ENCODE results near the gene MTHFD1L.
"Not testable (repeated sequence)": the region's sequence is repeated elsewhere in the genome, so short reads cannot be mapped to it uniquely, and the experiment has no call there.

MTHFD1L gene

GRCh38 chr6:151110576-151110905 is 245.0 kb downstream of the MTHFD1L start:
- TF ChIP-seq CTCF (IDR thresholded peaks at IDR 0.05; ENCODE audit: low read depth, low read length): no peak
- no peak for DNase-seq (ENCODE audit: low read depth, low spot score)
- in situ Hi-C loops (cut with HindIII; ENCODE audit: low sequenced_read_pairs): no loop called here
- no peak overlapping the region for H3K4me3 ChIP-seq (ENCODE audit: low read depth, low read length)

DNA sequence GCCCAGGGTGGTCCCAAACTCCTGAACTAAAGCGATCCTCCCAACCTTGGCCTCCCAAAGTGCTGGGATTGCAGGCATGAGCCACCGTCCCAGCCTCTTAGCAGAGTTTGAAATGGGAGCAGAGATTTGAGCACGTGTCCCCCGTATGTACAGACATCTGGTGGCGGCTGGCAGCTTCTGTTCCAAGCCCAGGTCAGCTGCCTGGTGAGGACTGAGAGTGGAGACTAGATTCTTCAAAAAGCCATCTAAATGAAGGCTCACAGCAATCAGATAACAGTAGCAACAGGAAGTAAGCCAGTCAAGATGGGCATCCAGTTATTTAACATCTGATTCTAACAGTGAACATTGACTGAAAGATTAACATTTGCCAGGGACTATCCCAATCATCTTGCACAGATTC is 246.2 kb downstream of the MTHFD1L start:
- in situ Hi-C loops (cut with HindIII; ENCODE audit: low sequenced_read_pairs): no loop called here
- no peak for TF ChIP-seq CTCF (IDR thresholded peaks at IDR 0.05; ENCODE audit: low read depth, low read length)

DNA sequence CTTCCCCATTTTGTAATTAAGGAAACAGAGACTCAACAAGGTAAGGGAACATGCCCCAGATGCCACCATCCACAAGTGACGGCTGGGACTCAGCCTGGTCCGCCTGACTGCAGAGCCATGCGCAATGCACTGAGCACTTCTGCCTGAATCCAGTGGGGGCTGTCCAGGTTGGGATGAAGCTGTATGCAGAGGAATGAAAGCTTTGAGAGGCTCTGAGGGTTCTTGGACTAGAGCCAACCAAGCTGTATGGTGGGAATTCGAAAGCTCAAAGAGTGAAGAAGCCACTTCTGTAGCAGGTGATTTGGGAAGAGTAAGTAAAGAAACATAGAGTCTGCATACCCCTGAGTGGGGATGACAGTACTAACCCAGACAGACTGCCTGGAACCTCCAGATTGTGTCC is 246.6 kb downstream of the MTHFD1L start:
- in situ Hi-C loops (cut with HindIII; ENCODE audit: low sequenced_read_pairs): no loop called here
- no peak overlapping the region for H3K4me3 ChIP-seq (ENCODE audit: low read depth, low read length)
- DNase-seq (ENCODE audit: low read depth, low spot score): no peak
- TF ChIP-seq CTCF (IDR thresholded peaks at IDR 0.05; ENCODE audit: low read depth, low read length): no peak

More for the DNA sequence above, 246.2 kb downstream of the MTHFD1L start:
- H3K4me3 ChIP-seq (ENCODE audit: low read depth, low read length): no peak overlapping the region
- DNase-seq (ENCODE audit: low read depth, low spot score): no peak

DNA sequence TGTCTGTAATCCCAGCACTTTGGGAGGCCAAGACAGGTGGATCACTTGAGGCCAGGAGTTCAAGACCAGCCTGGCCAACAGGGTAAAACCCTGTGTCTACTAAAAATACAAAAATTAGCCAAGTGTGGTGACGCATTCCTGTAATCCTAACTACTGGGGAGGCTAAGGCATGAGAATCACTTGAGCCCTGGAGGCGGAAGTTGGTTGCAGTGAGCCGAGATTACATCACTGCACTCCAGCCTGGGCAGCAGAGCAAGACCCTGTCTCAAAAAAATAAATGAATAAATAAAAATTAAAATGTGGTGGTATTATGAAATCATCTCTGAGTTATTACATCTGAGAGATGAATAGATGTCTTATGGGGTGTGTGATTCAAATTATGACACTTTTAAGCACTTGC is 247.4 kb downstream of the MTHFD1L start:
- H3K4me3 ChIP-seq (ENCODE audit: low read depth, low read length); in situ Hi-C loops (cut with HindIII; ENCODE audit: low sequenced_read_pairs); DNase-seq (ENCODE audit: low read depth, low spot score): not testable (repeated sequence)

DNA sequence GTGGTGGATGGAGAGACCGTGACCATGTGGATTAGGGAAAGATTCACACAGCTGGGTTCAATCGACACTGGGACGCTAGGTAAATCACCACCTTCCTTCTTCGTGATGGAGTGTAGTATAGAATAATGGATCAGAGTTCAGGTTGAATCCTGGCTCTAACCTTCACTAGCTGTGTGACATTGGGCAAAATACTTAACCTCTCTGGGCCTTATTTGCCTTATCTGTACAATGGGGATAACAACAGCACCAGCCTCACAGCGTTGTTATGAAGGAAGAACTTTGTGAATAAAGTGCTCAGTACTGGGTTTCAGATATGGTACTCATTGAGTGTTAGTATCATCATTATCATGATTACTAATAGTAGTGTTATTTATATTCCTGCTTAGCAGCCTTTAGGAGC is 248.1 kb downstream of the MTHFD1L start:
- in situ Hi-C loops (cut with HindIII; ENCODE audit: low sequenced_read_pairs): no loop called here
- H3K4me3 ChIP-seq (ENCODE audit: low read depth, low read length): no peak overlapping the region
- no peak for DNase-seq (ENCODE audit: low read depth, low spot score)
- no peak for TF ChIP-seq CTCF (IDR thresholded peaks at IDR 0.05; ENCODE audit: low read depth, low read length)

GRCh38 chr6:151118461-151119123 is 253.1 kb downstream of the MTHFD1L start:
- no peak for DNase-seq (ENCODE audit: low read depth, low spot score)
- no peak overlapping the region for H3K4me3 ChIP-seq (ENCODE audit: low read depth, low read length)
- in situ Hi-C loops (cut with HindIII; ENCODE audit: low sequenced_read_pairs): no loop called here
- TF ChIP-seq CTCF (IDR thresholded peaks at IDR 0.05; ENCODE audit: low read depth, low read length): no peak

DNA sequence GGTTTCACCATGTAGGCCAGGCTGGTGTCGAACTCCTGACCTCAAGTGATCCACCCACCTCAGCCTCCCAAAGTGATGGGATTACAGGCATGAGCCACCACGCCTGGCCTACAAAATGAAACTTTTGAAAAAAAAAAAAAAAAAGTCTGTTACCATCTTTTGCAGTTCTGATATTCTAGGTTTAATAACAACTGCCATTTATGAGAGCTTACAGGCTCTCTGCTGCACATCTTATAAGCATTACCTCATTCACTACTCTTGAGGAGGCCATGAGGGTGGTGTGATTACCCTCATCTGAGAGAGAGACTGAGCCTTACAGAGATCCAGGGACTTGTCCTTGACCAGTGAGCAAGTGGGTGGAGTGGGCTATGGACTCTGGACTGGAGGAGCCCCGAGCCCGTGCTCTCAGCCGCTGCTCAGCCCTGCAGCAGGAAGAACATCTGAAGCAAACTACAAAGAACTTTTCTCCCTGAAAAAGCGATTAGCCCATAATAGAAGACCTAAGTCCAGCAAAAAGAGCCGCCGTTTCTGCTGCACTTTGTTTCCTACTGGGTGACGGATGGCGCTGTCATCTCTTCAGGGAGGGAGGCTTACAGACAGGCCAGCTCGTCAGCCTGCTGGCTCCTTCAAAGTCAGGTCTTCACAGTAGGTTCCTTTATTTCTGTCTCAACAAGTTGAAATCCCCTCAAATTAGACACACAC is 254.5 kb downstream of the MTHFD1L start:
- in situ Hi-C loops (cut with HindIII; ENCODE audit: low sequenced_read_pairs): no loop called here
- TF ChIP-seq CTCF (IDR thresholded peaks at IDR 0.05; ENCODE audit: low read depth, low read length): no peak
- no peak for DNase-seq (ENCODE audit: low read depth, low spot score)
- H3K4me3 ChIP-seq (ENCODE audit: low read depth, low read length): no peak overlapping the region

All from astrocyte of the spinal cord (primary cell).